SK-N-SH treated with all-trans-retinoic acid at 6 μM for 48 hours (cell line): ENCODE results near the gene GPR156.

Experiments used
- ATAC-seq: fragments of 200-7000 bp; cut with Tn5 transposase; 3 replicates; pipeline ENCODE4 v1.9.1; 2020; ENCODE audit warnings: mild to moderate bottlenecking, moderate library complexity
- ARNTL ChIP-seq: fragments of 450-650 bp; formaldehyde crosslinking; IDR thresholded peaks from 2 replicates; pipeline ENCODE4 v1.5.0; 2020; ENCODE audit warnings: low read depth, mild to moderate bottlenecking, moderate library complexity, borderline replicate concordance
- BACH2 ChIP-seq: fragments of 250-450 bp; sonication (Bioruptor Pico); IDR thresholded peaks from 2 replicates; pipeline ENCODE4 v1.9.0; 2021; ENCODE audit warnings: mild to moderate bottlenecking, borderline replicate concordance
- CREB5 ChIP-seq: fragments of 250-450 bp; sonication (Bioruptor Pico); IDR thresholded peaks from 2 replicates; pipeline ENCODE4 v1.5.1; 2020; ENCODE audit warnings: low read depth, mild to moderate bottlenecking, moderate library complexity
- CSDC2 ChIP-seq: fragments of 250-450 bp; sonication (Bioruptor Pico); IDR thresholded peaks from 2 replicates; pipeline ENCODE4 v1.5.0; 2020; ENCODE audit warnings: mild to moderate bottlenecking, moderate library complexity
- ESRRG ChIP-seq: fragments of 250-450 bp; sonication (Bioruptor Pico); IDR thresholded peaks from 2 replicates; pipeline ENCODE4 v1.6.1; 2021; ENCODE audit warnings: mild to moderate bottlenecking
- GLIS3 ChIP-seq: fragments of 250-450 bp; sonication (Bioruptor Pico); IDR thresholded peaks from 2 replicates; pipeline ENCODE4 v1.5.0; 2020; ENCODE audit warnings: mild to moderate bottlenecking, moderate library complexity
- ISL1 ChIP-seq: fragments of 250-450 bp; sonication (Bioruptor Pico); IDR thresholded peaks from 2 replicates; pipeline ENCODE4 v2.1.2; 2022; ENCODE audit warnings: mild to moderate bottlenecking, moderate library complexity
- OSR1 ChIP-seq: fragments of 250-450 bp; sonication (Bioruptor Pico); IDR thresholded peaks from 2 replicates; pipeline ENCODE4 v1.8.0; 2022; ENCODE audit warnings: moderate library complexity, mild to moderate bottlenecking, inconsistent platforms
- POU6F1 ChIP-seq: fragments of 250-450 bp; sonication (Bioruptor Pico); IDR thresholded peaks from 2 replicates; pipeline ENCODE4 v1.8.0; 2021; ENCODE audit warnings: low read depth, mild to moderate bottlenecking, moderate library complexity, borderline replicate concordance
- PPARA ChIP-seq: fragments of 250-450 bp; sonication (Bioruptor Pico); IDR thresholded peaks from 2 replicates; pipeline ENCODE4 v1.5.0; 2020; ENCODE audit warnings: mild to moderate bottlenecking, borderline replicate concordance
- RARB ChIP-seq: fragments of 250-450 bp; sonication (Bioruptor Pico); IDR thresholded peaks from 2 replicates; pipeline ENCODE4 v1.8.0; 2021; ENCODE audit warnings: mild to moderate bottlenecking, moderate library complexity
- SNAI2 ChIP-seq: fragments of 250-450 bp; sonication (Bioruptor Pico); IDR thresholded peaks from 2 replicates; pipeline ENCODE4 v1.5.0; 2020; ENCODE audit warnings: mild to moderate bottlenecking, moderate library complexity
- TCF4 ChIP-seq: fragments of 250-450 bp; sonication (Bioruptor Pico); IDR thresholded peaks from 2 replicates; pipeline ENCODE4 v1.8.0; 2021; ENCODE audit warnings: mild to moderate bottlenecking, moderate library complexity, borderline replicate concordance
- TOX ChIP-seq: fragments of 250-450 bp; sonication (Bioruptor Pico); IDR thresholded peaks from 2 replicates; pipeline ENCODE4 v1.8.0; 2021; ENCODE audit warnings: mild to moderate bottlenecking, moderate library complexity, borderline replicate concordance
- ZC3H10 ChIP-seq: fragments of 250-450 bp; sonication (Bioruptor Pico); IDR thresholded peaks from 2 replicates; pipeline ENCODE4 v1.5.1; 2021; ENCODE audit warnings: mild to moderate bottlenecking, moderate library complexity
- ZFP3 ChIP-seq: fragments of 250-450 bp; sonication (Bioruptor Pico); IDR thresholded peaks from 2 replicates; pipeline ENCODE4 v1.5.0; 2020; ENCODE audit warnings: mild to moderate bottlenecking, moderate library complexity
- ZFP30 ChIP-seq: fragments of 450-650 bp; formaldehyde crosslinking; IDR thresholded peaks from 2 replicates; pipeline ENCODE4 v1.5.0; 2022; ENCODE audit warnings: mild to moderate bottlenecking, moderate library complexity
- ZNF70 ChIP-seq: fragments of 450-650 bp; formaldehyde crosslinking; IDR thresholded peaks from 2 replicates; pipeline ENCODE4 v1.5.0; 2020; ENCODE audit warnings: mild to moderate bottlenecking, moderate library complexity
- ZNF8 ChIP-seq: fragments of 450-650 bp; formaldehyde crosslinking; IDR thresholded peaks from 2 replicates; pipeline ENCODE4 v1.5.0; 2020; ENCODE audit warnings: mild to moderate bottlenecking, moderate library complexity
- TF ChIP-seq, protein P1 (sequence below): fragments of 250-450 bp; sonication (Bioruptor Pico); IDR thresholded peaks from 2 replicates; pipeline ENCODE4 v1.5.0; 2020; ENCODE audit warnings: mild to moderate bottlenecking, moderate library complexity
- TF ChIP-seq, protein P2 (sequence below): fragments of 250-450 bp; sonication (Bioruptor Pico); IDR thresholded peaks from 2 replicates; pipeline ENCODE4 v1.8.0; 2020; ENCODE audit warnings: mild to moderate bottlenecking, moderate library complexity, borderline replicate concordance

The GPR156 gene

GRCh38 chr3:120168611-120169010, 116.4 kb downstream of the GPR156 start (continued):
- TF ChIP-seq, protein P1, sequence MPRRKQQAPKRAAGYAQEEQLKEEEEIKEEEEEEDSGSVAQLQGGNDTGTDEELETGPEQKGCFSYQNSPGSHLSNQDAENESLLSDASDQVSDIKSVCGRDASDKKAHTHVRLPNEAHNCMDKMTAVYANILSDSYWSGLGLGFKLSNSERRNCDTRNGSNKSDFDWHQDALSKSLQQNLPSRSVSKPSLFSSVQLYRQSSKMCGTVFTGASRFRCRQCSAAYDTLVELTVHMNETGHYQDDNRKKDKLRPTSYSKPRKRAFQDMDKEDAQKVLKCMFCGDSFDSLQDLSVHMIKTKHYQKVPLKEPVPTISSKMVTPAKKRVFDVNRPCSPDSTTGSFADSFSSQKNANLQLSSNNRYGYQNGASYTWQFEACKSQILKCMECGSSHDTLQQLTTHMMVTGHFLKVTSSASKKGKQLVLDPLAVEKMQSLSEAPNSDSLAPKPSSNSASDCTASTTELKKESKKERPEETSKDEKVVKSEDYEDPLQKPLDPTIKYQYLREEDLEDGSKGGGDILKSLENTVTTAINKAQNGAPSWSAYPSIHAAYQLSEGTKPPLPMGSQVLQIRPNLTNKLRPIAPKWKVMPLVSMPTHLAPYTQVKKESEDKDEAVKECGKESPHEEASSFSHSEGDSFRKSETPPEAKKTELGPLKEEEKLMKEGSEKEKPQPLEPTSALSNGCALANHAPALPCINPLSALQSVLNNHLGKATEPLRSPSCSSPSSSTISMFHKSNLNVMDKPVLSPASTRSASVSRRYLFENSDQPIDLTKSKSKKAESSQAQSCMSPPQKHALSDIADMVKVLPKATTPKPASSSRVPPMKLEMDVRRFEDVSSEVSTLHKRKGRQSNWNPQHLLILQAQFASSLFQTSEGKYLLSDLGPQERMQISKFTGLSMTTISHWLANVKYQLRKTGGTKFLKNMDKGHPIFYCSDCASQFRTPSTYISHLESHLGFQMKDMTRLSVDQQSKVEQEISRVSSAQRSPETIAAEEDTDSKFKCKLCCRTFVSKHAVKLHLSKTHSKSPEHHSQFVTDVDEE (CRISPR knock-in tag) = no peak
- no peak for TF ChIP-seq ZFP30 (CRISPR knock-in tag)
- TF ChIP-seq ZNF8 (CRISPR knock-in tag) = no peak
- no peak for TF ChIP-seq PPARA (CRISPR knock-in tag)
- no peak for TF ChIP-seq ZNF70 (CRISPR knock-in tag)
- no peak for TF ChIP-seq GLIS3 (CRISPR knock-in tag)
- TF ChIP-seq TCF4 = no peak
- TF ChIP-seq, protein P2, sequence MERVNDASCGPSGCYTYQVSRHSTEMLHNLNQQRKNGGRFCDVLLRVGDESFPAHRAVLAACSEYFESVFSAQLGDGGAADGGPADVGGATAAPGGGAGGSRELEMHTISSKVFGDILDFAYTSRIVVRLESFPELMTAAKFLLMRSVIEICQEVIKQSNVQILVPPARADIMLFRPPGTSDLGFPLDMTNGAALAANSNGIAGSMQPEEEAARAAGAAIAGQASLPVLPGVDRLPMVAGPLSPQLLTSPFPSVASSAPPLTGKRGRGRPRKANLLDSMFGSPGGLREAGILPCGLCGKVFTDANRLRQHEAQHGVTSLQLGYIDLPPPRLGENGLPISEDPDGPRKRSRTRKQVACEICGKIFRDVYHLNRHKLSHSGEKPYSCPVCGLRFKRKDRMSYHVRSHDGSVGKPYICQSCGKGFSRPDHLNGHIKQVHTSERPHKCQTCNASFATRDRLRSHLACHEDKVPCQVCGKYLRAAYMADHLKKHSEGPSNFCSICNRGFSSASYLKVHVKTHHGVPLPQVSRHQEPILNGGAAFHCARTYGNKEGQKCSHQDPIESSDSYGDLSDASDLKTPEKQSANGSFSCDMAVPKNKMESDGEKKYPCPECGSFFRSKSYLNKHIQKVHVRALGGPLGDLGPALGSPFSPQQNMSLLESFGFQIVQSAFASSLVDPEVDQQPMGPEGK (CRISPR knock-in tag) = no peak

DNA sequence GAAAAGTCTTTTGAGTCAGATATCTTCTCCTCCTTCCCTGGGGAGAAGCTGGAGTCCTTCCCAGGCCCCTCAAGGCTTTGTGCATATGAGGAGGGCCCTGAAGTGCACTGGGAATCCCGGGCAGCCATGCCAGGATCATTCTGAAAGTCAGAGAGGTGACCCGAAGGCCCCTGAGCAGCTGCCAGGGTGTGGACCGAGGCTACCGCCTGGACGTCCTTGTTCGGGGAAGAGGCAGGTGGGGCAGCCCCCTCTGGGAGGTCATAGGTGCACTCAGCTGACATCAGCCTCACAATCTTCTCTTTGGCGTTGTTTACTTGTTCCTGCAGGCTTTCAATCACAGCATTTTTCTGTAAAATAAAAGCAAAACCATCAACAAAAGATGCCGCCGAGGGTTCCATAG, 117.0 kb downstream of the GPR156 start:
- no peak for ATAC-seq

DNA sequence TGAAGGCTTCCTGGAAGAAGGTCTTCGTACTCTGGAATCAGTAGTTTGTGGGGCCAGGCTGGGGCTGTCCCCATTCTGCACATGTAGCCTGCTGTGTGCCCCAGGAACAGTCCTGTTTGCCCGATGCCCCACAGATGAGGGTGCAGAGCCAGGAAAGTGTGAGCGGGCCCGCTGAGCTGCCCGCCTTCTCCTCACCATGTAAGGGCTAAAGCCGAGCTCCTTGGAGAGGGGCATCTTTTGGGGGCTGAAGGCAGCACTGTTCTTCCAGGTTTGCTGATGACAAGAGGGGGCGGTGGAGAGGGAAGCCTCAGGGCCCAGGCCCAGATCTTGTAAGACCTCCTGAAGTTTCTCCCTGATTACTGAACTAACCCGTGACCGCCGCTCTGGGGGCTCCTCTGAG, 117.5 kb downstream of the GPR156 start:
- no peak for ATAC-seq
- TF ChIP-seq ESRRG (CRISPR knock-in tag) (no peak), BACH2 (CRISPR knock-in tag) (no peak), OSR1 (CRISPR knock-in tag) (no peak), TOX (CRISPR knock-in tag) (no peak), POU6F1 (no peak), ARNTL (no peak), TCF4 (no peak), ZC3H10 (CRISPR knock-in tag) (no peak), ZFP3 (CRISPR knock-in tag) (no peak), CSDC2 (CRISPR knock-in tag) (no peak), PPARA (CRISPR knock-in tag) (no peak), ISL1 (CRISPR knock-in tag) (no peak), RARB (no peak)
- TF ChIP-seq, protein P2 (CRISPR knock-in tag) = no peak

More for the DNA sequence above, 117.0 kb downstream of the GPR156 start:
- no peak for TF ChIP-seq TOX (CRISPR knock-in tag)
- no peak for TF ChIP-seq ARNTL
- TF ChIP-seq SNAI2 (CRISPR knock-in tag) = no peak
- TF ChIP-seq OSR1 (CRISPR knock-in tag) = no peak
- TF ChIP-seq ZC3H10 (CRISPR knock-in tag) = no peak
- no peak for TF ChIP-seq CREB5 (CRISPR knock-in tag)
- no peak for TF ChIP-seq BACH2 (CRISPR knock-in tag)
- no peak for TF ChIP-seq PPARA (CRISPR knock-in tag)
- no peak for TF ChIP-seq TCF4
- no peak for TF ChIP-seq ISL1 (CRISPR knock-in tag)
- TF ChIP-seq ZFP30 (CRISPR knock-in tag) = no peak
- TF ChIP-seq RARB = no peak
- no peak for TF ChIP-seq ZNF8 (CRISPR knock-in tag)
- no peak for TF ChIP-seq ZFP3 (CRISPR knock-in tag)
